K562 (cell line): ENCODE data around the gene SFTPB. TPM values are rescaled to one million over a fixed set of nuclear protein-coding genes. Genes with fewer than 3 reads are reported as not detected.

Source experiments
- CHD7 ChIP-seq: fragments of 200-600 bp; sonication (generic); IDR thresholded peaks from one replicate; pipeline ENCODE4 v1.6.1; 2012; ENCODE audit warnings: mild to moderate bottlenecking, low read depth, low read length, inconsistent platforms
- MCM3 ChIP-seq: fragments of 450-650 bp; IDR thresholded peaks from 2 replicates; pipeline ENCODE4 v1.6.1; 2016
- MYC ChIP-seq, 2 experiments: fragments of 250-450 bp in 1 of 2; sonication (Bioruptor Pico) in 1 of 2; IDR thresholded peaks; 2 replicates each; pipeline versions ENCODE4 v1.5.1 to v1.6.1; 2012 to 2021; ENCODE audit warnings: low read depth in 2 of 2, borderline replicate concordance in 1 of 2, improper control_type of control experiment in 1 of 2, low read length in 1 of 2, mild to moderate bottlenecking in 1 of 2, moderate library complexity in 1 of 2
- NFIC ChIP-seq: fragments of 450-650 bp; IDR thresholded peaks from 2 replicates; pipeline ENCODE4 v1.6.1; 2017; ENCODE audit warnings: mild to moderate bottlenecking, inconsistent platforms
- RAD51 ChIP-seq: fragments of 450-650 bp; IDR thresholded peaks from 2 replicates; pipeline ENCODE4 v1.7.1; 2016; ENCODE audit warnings: low read depth, mild to moderate bottlenecking, borderline replicate concordance
- RREB1 ChIP-seq: fragments of 250-450 bp; sonication (Bioruptor Pico); IDR thresholded peaks from 2 replicates; pipeline ENCODE4 v1.4.0; 2020
- SAP30 ChIP-seq: fragments of 200-600 bp; sonication (generic); IDR thresholded peaks from 2 replicates; pipeline ENCODE4 v1.6.1; 2012; ENCODE audit warnings: borderline replicate concordance, low read depth, mild to moderate bottlenecking, moderate library complexity, low read length, control low read depth, inconsistent platforms; ENCODE audit not compliant: insufficient read depth, poor library complexity, severe bottlenecking
- polyA plus RNA-seq, 8 experiments: library from polyadenylated mRNA; depleted of rRNA in 4 of 8; stranded (reverse) in 5 of 8; unstranded in 3 of 8; fragments of >200 nt; fragmentation: Nextera tagmentation in 2 of 8; fragmentation: Illumina TruSeq in 1 of 8; extraction: Ambion mirVana in 2 of 8; extraction: Trizol in 1 of 8; gene quantifications; 2 replicates each; pipeline versions ENCODE4 v1.2.1 to v1.2.3, GENCODE V29; 2011 to 2014; ENCODE audit warnings: inconsistent platforms in 1 of 8, missing spikeins in 1 of 8
- total RNA-seq, 7 experiments: library from RNA; depleted of rRNA in 6 of 7; stranded (reverse); fragments of >200 nt in 6 of 7; fragmentation: Illumina TruSeq in 2 of 7; extraction: Trizol in 2 of 7; gene quantifications; 2 replicates each; pipeline versions ENCODE4 v1.2.1 to v1.2.3, GENCODE V29; 2011 to 2021; ENCODE audit warnings: low replicate concordance in 1 of 7

The SFTPB gene
- total and polyA plus RNA-seq, 9 of the 15 experiments (the other 6 are each of a cell fraction or from before 2014, with no cell fraction given), result 0.03 to 7.0 TPM; not detected in 7

GRCh38 chr2:85705680-85706039, 37.7 kb upstream of the SFTPB start (continued):
- TF ChIP-seq CHD7, result no peak
- TF ChIP-seq MYC (IDR thresholded peaks at IDR 0.05; ENCODE audit: low read depth, low read length), result peak; percentile 40; the same call in 1 of the 2 replicates
- TF ChIP-seq MYC (CRISPR knock-in tag; IDR thresholded peaks at IDR 0.05; ENCODE audit: borderline replicate concordance, low read depth), result no peak
- no peak for TF ChIP-seq RREB1 (CRISPR knock-in tag)
- no peak for TF ChIP-seq NFIC
- no peak for TF ChIP-seq SAP30
- no peak for TF ChIP-seq RAD51
- TF ChIP-seq MCM3, result no peak
